HCT116 (cell line): ENCODE data around the gene DSTYK.

Experiments used
- EZH2 ChIP-seq: fragments of 200-600 bp; sonication (generic); IDR thresholded peaks from 2 replicates; pipeline ENCODE4 v1.6.1; 2017; ENCODE audit warnings: antibody characterized with exemption, mixed run types
- EZH2phosphoT487 ChIP-seq: fragments of 200-600 bp; IDR thresholded peaks from 2 replicates; pipeline ENCODE4 v1.6.1; 2018; ENCODE audit warnings: antibody characterized with exemption, borderline replicate concordance
- FOSL1 ChIP-seq: IDR thresholded peaks from 2 replicates; pipeline ENCODE4 v1.6.1; 2012; ENCODE audit warnings: low read depth
- JUND ChIP-seq: IDR thresholded peaks from 2 replicates; pipeline ENCODE4 v1.6.1; 2012
- POLR2A ChIP-seq: IDR thresholded peaks from 2 replicates; pipeline ENCODE4 v1.7.0; 2011; ENCODE audit warnings: borderline replicate concordance; ENCODE audit not compliant: insufficient read depth, insufficient read length; ENCODE audit errors: extremely low read depth
- POLR2AphosphoS5 ChIP-seq: IDR thresholded peaks from 2 replicates; pipeline ENCODE4 v1.6.1; 2011; ENCODE audit warnings: mild to moderate bottlenecking, low read depth, low read length, moderate library complexity
- RAD21 ChIP-seq: IDR thresholded peaks from 2 replicates; pipeline ENCODE4 v1.6.1; 2012; ENCODE audit warnings: low read depth, mild to moderate bottlenecking
- SP1 ChIP-seq: IDR thresholded peaks from 2 replicates; pipeline ENCODE4 v1.6.1; 2012; ENCODE audit warnings: low read depth
- SRF ChIP-seq: IDR thresholded peaks from 2 replicates; pipeline ENCODE4 v1.6.1; 2012; ENCODE audit warnings: low read depth
- TCF7L2 ChIP-seq: IDR thresholded peaks from 2 replicates; pipeline ENCODE4 v1.7.0; 2011; ENCODE audit warnings: borderline replicate concordance, inconsistent platforms; ENCODE audit not compliant: insufficient read depth, insufficient read length; ENCODE audit errors: extremely low read depth
- ZNF274 ChIP-seq: fragments of 200-500 bp; sonication (Bioruptor generic); IDR thresholded peaks from 2 replicates; pipeline ENCODE4 v1.6.1; 2014; ENCODE audit warnings: mild to moderate bottlenecking, low read depth, low read length, inconsistent platforms
- TF ChIP-seq, protein P1 (sequence below), 3 experiments: fragments of 200-600 bp in 1 of 3; sonication (generic) in 1 of 3; IDR thresholded peaks in 2 of 3; conservative IDR thresholded peaks in 1 of 3; 2 replicates each; pipeline ENCODE4 v1.5.1; 2012 to 2017; ENCODE audit warnings: low read depth in 2 of 3, low read length in 2 of 3, antibody characterized with exemption in 1 of 3, borderline replicate concordance in 1 of 3, control low read depth in 1 of 3, mild to moderate bottlenecking in 1 of 3, mixed read lengths in 1 of 3, mixed run types in 1 of 3, moderate library complexity in 1 of 3; ENCODE audit not compliant: insufficient read depth in 1 of 3

DNA sequence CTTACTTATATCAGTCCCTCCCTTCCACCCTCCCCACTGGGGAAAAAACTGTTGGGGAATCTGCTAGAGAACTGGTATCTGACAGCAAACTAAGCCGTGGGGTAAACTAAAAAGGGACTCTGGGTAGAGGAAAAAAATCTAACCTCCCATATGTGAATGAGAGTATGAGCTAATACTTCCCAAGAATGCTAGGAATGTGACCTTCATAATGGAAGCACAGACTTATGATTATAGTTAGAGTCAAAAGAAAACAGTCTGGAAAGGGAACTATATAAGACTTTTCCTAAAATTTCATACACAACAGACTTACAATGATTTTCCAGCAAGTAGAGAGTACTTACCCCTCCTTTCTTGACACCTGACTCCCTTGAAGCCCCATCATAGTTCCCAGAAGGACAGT is 66.8 kb downstream of the DSTYK start:
- TF ChIP-seq, protein P1, sequence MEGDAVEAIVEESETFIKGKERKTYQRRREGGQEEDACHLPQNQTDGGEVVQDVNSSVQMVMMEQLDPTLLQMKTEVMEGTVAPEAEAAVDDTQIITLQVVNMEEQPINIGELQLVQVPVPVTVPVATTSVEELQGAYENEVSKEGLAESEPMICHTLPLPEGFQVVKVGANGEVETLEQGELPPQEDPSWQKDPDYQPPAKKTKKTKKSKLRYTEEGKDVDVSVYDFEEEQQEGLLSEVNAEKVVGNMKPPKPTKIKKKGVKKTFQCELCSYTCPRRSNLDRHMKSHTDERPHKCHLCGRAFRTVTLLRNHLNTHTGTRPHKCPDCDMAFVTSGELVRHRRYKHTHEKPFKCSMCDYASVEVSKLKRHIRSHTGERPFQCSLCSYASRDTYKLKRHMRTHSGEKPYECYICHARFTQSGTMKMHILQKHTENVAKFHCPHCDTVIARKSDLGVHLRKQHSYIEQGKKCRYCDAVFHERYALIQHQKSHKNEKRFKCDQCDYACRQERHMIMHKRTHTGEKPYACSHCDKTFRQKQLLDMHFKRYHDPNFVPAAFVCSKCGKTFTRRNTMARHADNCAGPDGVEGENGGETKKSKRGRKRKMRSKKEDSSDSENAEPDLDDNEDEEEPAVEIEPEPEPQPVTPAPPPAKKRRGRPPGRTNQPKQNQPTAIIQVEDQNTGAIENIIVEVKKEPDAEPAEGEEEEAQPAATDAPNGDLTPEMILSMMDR (IDR thresholded peaks at IDR 0.05 in 2 of 3, conservative IDR thresholded peaks at IDR 0.05 in 1 of 3; ENCODE audit: borderline replicate concordance in 1 of 3, insufficient read depth in 1 of 3, low read depth in 2 of 3, low read length in 2 of 3): no peak
- TF ChIP-seq POLR2A (no peak), ZNF274 (no peak), JUND (no peak), EZH2 (no peak), POLR2AphosphoS5 (no peak), EZH2phosphoT487 (no peak), TCF7L2 (no peak), SP1 (no peak), FOSL1 (no peak), SRF (no peak), RAD21 (no peak)
